ENCODE results near the gene MYCN. TPM values are rescaled to one million over a fixed set of nuclear protein-coding genes. Genes with fewer than 3 reads are reported as not detected.

Gene MYCN
- total RNA-seq, 1 experiment from 2014 or later, result not detected

DNA sequence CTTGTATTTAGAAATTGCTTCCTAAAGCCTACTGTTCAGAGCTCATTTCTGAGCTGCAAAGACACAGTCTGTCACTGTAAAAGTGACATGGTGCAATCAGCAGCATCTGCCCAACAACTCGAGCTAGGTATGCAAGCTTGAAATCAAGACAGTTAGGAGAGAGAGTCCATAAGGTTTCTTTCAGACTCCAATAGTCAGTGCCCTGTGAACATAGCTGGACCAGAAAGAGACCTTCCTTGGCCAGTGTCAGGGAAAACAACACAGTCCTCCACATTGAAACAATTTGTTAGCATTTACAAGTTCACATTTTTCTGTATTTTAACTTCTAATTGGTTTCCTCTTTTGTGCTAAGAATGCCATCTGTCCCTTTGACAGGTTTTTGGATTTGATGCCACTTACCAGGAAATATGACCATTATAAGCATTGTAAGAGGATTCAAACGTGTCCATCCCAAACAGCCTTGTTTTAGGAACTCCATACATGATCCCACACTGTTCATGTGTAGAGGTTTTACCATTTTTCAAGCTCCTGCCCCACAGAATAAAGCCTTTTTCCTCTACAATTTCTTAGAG is 8.9 kb upstream of the MYCN start:
- DNase-seq (ENCODE audit: low spot score), result no peak

DNA sequence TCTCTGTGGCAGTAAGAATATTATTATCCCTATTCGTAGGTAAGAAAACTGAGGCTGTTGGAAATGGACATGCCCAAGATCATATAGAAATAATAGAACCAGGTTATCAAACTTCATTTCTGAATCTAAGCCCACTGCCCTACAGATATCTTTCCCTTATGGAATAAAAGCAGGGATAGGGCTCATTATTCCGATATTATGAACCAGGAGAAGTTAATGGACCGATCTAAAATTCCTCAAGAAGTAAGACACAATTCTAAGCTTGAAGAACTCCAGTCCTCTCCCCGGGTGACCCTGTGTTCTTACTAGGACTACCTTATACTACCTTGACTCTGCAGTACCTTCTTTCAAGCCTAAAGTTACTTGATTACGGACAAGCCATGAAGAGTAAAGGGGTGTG is 8.4 kb upstream of the MYCN start:
- DNase-seq (ENCODE audit: low spot score), result no peak

DNA sequence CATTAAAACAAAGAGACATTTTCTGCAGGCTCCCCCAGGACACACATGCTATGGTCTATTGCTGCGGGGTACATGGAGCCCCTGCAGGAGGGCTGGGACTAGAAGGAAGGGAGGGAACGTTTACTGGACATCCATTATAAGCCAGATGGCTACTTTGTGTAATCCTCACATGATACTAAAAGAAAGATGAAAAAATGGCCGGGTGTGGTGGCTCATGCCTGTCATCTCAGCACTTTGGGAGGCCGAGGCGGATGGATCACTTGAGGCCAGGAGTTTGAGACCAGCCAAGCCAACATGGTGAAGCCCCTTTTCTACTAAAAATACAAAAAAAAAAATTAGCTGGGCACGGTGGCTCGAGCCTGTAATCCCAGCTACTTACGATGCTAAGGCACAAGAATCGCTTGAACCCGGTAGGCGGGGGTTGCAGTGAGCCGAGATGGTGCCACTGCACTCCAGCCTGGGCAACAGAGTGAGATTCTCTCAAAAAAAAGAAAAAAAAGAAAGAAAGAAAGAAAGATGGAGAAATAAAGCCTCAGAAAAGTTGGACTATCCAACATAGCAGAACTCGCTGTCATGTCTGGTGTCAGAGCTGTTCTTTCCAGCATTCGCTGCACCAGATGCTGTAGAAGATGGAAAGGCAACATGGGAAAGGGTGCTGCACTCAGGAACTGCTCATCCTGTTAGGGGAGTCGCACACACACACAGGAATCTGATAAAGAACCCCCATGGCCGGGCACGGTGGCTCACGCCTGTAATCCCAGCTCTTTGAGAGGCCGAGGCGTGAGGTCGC is 7.8 kb upstream of the MYCN start:
- DNase-seq (ENCODE audit: low spot score), result no peak

DNA sequence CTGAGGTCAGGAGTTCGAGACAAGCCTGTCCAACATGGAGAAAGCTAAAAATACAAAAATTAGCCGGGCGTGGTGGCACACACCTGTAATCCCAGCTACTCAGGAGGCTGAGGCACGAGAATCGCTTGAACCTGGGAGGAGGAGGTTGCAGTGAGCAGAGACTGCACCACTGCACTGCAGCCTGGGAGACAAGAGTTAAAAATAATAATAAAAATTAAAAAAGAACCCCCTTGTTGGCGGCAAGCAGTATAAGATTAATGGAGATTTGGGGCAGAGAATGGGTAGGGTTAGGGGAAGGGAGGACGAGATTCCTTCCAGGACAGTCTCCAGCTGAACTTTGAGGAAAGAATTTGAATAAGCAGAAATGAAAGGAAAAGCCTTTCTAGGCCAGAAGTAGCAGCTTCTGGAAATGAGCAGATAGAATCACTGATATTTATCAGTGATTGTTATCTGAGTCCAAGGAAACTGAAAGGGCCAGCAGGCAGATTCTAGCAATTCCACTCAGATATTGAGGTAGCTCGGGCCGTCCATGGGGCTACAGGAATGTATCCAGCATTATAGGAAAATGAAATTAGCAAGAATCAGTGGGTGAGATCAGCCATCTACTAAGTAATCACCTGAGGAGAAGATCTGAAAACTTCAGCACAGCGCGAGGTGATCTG is 7.0 kb upstream of the MYCN start:
- no peak for DNase-seq (ENCODE audit: low spot score)

DNA sequence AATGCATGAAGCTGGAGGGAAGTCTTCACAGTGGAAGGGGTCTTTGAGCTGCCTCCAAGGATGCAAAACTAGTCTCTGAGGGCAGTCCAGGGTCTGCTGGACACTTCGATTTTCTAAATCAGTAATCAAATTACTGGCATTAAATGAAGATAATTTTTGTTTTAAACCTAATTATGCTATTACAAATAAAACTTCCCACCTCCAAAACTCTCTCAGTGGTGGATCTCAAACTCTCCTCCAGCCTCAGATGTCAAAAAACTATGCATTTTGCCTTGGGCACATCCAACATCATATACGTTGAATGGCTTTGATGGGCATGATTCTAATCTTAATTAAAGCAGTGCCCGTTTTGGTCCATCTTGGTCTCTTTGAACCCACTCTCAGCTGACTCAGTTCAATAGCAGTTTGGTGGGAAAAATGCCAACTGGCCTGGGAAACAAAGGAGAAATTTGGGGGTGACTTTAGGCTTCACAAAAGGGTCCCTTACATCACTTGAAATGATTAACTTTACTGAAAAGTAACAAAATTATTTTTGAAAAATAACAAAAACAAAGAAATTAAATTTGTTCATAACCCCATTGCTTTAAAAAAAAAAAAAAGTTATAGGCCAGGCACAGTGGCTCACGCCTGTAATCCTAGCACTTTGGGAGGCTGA is 5.9 kb upstream of the MYCN start:
- no peak for DNase-seq (ENCODE audit: low spot score)

DNA sequence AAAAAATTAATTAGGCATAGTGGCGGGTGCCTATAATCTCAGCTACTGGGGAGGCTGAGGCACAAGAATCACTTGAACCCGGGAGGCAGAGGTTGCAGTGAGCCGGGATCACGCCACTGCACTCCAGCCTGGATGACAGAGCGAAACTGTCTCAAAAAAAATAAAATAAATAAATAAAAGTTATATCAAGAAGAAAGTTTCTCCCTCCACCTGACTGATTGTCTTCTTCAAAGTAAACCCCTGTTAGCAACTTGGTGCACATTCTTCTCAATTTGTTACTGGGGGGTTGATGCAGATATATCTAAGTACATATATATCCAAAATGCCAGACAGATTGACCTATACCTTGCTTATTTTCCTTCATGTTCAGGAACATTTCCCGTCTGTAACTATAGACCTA is 5.2 kb upstream of the MYCN start:
- no peak for DNase-seq (ENCODE audit: low spot score)

DNA sequence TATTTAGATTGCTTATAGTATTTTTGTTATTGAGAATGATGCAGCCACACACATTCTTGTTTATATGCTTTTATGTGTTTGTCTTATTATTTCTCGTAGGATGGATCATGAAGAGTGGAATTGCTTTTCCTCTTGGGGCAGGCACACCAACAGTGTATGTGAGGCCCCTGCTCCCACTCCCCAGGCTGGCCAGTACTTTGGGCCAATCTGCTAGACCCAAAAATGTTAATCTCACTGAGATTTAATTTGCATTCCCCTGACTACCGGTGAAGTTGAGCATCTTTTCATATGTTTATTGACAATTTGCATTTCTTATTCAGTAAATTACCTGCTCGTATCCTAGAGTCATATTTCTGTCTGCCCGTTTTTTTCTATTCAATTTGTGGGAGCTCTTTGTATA is 4.7 kb upstream of the MYCN start:
- no peak for DNase-seq (ENCODE audit: low spot score)

DNA sequence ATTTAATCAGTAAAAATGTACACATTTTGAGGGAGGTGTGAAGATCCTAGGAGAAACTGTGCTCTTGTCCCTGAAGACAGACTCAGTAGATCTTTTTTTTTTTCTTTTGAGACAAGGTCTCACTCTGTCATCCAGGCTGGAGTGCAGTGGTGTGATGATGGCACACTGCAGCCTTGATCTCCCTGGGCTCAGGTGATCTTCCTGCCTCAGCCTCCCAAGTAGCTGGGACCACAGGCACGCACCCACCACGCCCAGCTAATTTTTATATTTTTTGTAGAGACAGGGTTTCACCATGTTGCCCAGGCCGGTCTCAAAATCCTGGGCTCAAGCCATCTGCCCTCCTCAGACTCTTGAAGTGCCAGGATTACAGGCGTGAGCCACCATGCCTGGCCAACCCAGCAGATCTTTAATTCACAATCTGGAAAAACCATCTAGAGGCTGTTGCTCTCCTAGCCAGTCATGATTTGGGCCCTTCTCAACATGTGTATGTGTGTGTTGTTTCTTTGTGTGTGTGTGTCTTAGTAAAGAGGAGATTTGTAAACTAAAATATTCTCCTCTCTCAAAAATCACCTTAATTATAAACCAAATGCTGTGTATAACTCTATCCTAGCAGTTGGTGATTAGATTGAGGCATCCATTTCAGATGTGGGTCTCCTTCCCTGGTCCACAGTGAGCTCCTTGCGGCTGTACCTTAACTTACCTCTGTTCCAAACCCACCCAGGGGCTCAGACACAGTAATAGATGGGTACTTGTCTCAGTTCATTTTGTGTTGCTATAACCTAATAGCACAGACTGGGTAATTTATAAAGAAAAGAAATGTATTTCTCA is 3.9 kb upstream of the MYCN start:
- no peak for DNase-seq (ENCODE audit: low spot score)

DNA sequence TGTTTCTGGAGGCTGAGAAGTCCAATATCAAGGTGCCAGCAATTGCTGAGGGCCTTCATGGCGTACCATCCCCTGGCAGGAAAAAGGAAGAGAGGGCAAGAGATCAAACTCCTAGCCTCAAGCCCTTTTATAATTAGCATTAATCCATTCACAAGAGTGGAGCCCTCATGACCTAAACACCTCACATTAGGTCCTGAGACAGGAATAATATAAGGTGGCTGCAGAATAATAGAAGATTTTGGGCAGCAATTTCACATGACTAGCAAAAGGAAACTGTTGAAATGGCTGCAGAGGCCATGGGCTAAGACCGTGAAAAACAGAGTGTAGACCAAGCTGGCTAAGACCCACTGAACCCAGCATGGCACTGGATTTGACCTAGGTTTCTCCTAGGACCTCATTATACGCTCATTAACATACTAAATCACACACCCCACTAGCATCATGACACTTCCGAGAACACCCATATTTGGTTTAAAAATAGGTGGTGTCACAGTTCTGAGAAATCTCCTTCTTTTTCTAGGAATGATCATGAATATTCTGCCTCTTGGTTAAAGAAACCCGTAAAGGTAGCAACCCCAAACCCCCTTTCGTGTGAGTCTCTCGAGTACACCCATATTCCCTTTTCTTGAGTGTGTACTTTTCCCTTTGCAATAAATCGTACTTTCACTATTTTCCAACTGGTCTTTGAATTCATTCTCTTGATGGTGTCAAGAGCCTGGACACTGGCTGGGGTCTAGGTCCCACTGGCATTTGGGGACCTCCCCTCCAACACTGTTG is 3.1 kb upstream of the MYCN start:
- DNase-seq (ENCODE audit: low spot score), result no peak

DNA sequence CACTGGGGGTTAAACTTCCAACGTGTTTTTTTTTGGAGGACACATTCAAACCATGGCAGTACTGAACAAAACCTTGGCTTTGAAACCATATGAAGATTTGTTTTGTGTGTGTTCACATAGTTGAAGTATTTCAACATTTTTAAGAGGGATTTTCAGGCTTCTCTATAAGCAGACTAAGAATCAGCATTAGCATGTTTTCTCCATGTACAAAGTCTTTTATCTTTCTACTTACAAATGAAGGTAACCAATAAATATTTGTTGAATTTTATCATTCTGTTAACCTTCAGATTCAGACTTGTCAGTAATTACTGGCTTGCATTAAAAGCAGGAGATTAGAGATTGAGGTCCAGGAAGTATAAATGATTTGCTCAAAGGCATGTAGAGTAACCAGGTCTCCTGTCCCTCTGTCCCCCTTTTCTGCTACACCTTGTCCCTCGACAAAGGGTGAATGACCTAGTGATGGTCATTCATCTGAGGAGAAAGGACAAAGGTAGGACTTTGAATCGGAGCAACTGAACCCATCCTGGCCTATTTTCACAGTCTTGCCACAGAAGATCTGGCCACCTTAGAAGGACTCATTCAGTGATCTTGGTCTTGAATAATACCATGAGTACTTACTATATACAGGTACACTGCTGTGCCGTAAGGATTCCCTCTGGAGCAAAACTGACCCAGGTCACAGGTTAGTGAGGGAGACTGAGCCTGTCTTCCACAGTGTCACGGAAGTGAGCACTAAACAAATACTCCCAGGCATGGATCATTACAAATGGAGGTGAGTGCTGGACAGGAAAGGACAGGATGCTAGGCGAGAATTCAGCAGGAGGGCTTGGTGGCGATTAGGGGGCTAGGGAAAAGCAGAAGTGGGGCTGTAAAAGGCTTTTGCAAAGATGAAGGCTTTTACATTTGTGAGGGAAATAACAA is 2.2 kb upstream of the MYCN start:
- no peak for DNase-seq (ENCODE audit: low spot score)

DNA sequence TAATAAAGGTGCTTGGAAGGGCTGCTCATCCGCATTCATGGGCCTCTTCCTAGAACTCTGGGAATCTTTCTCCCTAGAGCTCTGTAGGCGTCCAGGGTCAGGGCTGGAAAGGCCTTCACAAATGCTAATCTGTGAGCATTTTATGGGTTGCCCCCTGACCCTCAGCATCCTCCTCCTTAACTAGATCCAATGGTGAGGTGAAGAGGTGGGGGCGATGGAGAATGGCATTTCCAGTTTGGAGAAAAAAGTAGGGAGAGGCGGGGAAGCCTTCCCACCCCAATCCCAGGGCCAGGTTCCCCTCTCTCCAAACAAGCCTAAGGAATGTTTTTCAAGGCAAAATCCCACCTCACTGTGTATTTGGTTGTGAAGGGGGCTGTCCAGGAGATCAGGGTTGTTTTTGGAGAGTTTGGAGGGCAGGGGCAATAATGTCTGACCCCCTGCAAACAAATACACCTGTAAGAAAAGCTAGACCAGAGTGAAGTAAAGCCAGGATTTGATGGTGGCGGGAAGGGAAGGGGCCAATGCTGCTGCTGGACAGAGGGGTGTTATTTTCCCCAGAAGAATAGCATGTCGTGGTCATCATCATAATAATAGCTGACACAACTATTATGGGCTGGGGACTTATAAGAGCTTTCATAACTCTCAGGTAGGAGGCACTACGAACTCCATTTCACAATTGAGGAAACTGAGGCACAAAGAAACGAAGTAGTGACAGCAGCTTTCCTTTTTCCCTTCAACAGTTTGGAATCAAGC is 1.4 kb upstream of the MYCN start:
- no peak for DNase-seq (ENCODE audit: low spot score)

DNA sequence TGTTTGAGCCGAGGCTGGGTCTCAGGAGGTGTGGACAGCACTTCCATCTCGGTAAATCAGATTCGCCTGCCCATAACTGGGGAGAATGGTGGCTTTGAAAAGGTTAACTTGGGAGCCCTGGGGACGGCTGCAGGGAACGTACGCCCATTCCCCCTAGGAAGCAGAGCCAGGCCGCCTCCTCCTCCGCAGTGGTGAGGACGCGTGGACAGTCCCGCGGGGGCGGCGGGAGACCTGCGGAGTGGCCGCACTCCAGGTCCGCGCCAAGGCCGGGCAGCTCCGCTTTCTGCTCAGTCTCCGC is 845 bp upstream of the MYCN start:
- DNase-seq (ENCODE audit: low spot score), result no peak

DNA sequence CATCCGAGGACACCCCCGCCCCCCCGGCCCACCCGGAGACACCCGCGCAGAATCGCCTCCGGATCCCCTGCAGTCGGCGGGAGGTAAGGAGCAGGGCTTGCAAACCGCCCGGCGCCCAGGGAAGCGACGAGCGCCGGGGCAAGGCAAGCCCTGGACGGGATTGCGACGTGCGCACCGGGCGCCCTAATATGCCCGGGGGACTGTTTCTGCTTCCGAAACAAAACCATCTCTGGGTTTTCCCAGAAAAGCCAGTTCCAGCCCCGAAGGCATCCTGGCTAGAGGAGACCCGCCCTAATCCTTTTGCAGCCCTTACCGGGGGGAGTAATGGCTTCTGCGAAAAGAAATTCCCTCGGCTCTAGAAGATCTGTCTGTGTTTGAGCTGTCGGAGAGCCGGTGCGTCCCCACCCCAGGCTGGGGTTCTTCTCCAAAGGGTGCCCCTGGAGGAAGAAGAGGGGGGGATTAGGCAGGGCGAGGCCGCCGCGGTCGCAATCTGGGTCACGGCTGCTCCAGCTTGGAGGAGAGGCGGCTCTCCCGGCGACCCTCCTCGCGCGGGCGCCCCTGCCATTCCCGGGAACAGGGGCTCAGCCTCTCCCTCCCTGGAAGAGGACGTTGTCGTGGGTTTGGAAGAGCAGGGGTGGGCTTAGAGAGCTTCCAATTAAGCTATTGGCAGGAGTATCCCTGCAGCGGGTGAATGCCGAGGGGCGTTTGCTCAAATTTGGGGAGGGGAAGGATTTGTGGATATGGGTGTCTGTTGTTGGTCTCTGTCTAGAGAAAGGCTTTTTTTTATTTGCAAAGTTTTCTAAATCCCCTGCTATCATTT is 521 bp downstream of the MYCN start:
- DNase-seq (ENCODE audit: low spot score), result no peak

DNA sequence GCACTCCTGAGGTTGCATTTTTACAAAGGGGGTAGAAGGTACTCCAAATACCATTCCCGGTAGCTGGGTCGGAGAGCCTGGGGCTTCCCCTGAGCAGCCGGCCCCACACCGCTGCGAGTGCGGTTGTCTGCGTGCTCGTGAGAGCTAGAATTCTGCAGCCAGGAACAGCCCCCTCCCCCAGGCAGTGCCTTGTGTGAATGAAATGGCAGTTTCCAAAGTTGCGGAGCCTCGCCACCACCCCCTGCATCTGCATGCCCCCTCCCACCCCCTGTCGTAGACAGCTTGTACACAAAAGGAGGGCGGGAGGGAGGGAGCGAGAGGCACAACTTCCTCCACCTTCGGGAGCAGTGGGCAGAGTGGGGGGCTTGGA is 1.1 kb downstream of the MYCN start:
- no peak for DNase-seq (ENCODE audit: low spot score)

DNA sequence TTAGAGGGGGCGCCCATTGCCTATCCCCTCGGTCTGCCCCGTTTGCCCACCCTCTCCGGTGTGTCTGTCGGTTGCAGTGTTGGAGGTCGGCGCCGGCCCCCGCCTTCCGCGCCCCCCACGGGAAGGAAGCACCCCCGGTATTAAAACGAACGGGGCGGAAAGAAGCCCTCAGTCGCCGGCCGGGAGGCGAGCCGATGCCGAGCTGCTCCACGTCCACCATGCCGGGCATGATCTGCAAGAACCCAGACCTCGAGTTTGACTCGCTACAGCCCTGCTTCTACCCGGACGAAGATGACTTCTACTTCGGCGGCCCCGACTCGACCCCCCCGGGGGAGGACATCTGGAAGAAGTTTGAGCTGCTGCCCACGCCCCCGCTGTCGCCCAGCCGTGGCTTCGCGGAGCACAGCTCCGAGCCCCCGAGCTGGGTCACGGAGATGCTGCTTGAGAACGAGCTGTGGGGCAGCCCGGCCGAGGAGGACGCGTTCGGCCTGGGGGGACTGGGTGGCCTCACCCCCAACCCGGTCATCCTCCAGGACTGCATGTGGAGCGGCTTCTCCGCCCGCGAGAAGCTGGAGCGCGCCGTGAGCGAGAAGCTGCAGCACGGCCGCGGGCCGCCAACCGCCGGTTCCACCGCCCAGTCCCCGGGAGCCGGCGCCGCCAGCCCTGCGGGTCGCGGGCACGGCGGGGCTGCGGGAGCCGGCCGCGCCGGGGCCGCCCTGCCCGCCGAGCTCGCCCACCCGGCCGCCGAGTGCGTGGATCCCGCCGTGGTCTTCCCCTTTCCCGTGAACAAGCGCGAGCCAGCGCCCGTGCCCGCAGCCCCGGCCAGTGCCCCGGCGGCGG is 1.7 kb downstream of the MYCN start:
- DNase-seq (ENCODE audit: low spot score), result no peak

DNA sequence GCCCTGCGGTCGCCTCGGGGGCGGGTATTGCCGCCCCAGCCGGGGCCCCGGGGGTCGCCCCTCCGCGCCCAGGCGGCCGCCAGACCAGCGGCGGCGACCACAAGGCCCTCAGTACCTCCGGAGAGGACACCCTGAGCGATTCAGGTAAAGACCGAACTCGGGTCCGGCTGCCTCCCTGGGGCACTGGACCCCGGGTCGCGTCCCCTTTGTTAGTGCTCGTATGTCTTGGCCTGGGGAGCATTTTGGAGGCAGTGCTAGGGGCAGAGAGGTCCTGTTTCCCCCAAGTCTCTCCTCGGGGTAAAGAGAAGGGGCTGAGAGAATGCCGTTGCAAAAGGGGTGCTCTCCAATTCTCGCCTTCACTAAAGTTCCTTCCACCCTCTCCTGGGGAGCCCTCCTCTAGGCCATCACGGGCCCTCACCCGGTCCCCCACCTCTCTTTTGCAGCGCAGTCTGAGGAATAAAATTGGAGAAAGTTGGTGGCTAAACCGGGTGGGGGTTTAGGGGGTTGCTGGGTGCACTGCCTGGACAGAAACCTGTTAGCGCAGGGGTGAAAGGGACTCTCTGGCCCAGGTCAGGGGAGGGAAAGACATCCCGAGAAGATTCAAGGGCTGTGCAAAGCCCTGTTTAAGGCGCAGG is 2.5 kb downstream of the MYCN start:
- DNase-seq (ENCODE audit: low spot score), result no peak

Data from HT-29 (cell line).